Measurements from ENCODE around the gene MGAT4A.

- TF ChIP-seq CTCF (IDR thresholded peaks at IDR 0.05) (no peak), EZH2 (IDR thresholded peaks at IDR 0.05; ENCODE audit: borderline replicate concordance, insufficient read depth, low read depth, low read length, poor library complexity, severe bottlenecking) (no peak)
Observed at GRCh38 chr2:98578231-98578630, 152.7 kb downstream of the MGAT4A start.
